ACC112 (cell line): ENCODE data around the gene TUBB2B.

ENCODE experiments used
- H2AFZ ChIP-seq: fragments of 200-600 bp; sonication (generic); one replicate; pipeline ENCODE4 v1.6.0; 2017; ENCODE audit warnings: antibody characterized with exemption, low read length; ENCODE audit not compliant: unreplicated experiment
- H3K27ac ChIP-seq: fragments of 200-600 bp; sonication (generic); 2 replicates; pipeline ENCODE4 v1.5.1; 2014; ENCODE audit warnings: low read depth, mild to moderate bottlenecking, antibody characterized with exemption, low read length, moderate library complexity
- H3K27me3 ChIP-seq: fragments of 200-600 bp; sonication (generic); 2 replicates; pipeline ENCODE4 v1.6.1; 2014; ENCODE audit warnings: mild to moderate bottlenecking, antibody characterized with exemption, low read length, moderate library complexity, mixed read lengths; ENCODE audit not compliant: insufficient read depth
- H3K36me3 ChIP-seq: fragments of 200-600 bp; sonication (generic); 2 replicates; pipeline ENCODE4 v1.6.1; 2016; ENCODE audit warnings: mild to moderate bottlenecking, antibody characterized with exemption, low read length, moderate library complexity, mixed read lengths; ENCODE audit not compliant: insufficient read depth
- H3K4me1 ChIP-seq: fragments of 200-600 bp; sonication (generic); one replicate; pipeline ENCODE4 v1.6.1; 2016; ENCODE audit warnings: low read length, mixed read lengths; ENCODE audit not compliant: insufficient read depth, unreplicated experiment, control insufficient read depth
- H3K4me3 ChIP-seq: fragments of 200-600 bp; sonication (generic); 2 replicates; pipeline ENCODE4 v1.5.1; 2014; ENCODE audit warnings: mild to moderate bottlenecking, low read depth, low read length
- H3K79me2 ChIP-seq: fragments of 200-600 bp; sonication (generic); one replicate; pipeline ENCODE4 v1.6.0; 2016; ENCODE audit warnings: low read length; ENCODE audit not compliant: control insufficient read depth, unreplicated experiment, insufficient read depth

Gene TUBB2B

GRCh38 chr6:3267162-3267561, 39.7 kb upstream of the TUBB2B start:
- H3K4me3 ChIP-seq: no peak overlapping the region
- H3K27ac ChIP-seq: no peak overlapping the region
- no peaks in the 10 kb centered on the region for H3K27me3 ChIP-seq
- H3K36me3 ChIP-seq: no peaks in the 10 kb centered on the region; the same call in 1 of the 2 replicates
- H3K4me1 ChIP-seq: no peaks in the 10 kb centered on the region
- H2AFZ ChIP-seq: no peak overlapping the region
- peaks cover 29% of the 10 kb centered on the region for H3K79me2 ChIP-seq

GRCh38 chr6:3266170-3266569, 38.7 kb upstream of the TUBB2B start:
- Histone ChIP-seq H3K79me2 (peaks cover 39% of the 10 kb centered on the region), H2AFZ (no peak overlapping the region), H3K27ac (no peak overlapping the region), H3K27me3 (no peaks in the 10 kb centered on the region), H3K4me3 (no peak overlapping the region), H3K4me1 (peaks cover 3% of the 10 kb centered on the region), H3K36me3 (no peaks in the 10 kb centered on the region)

GRCh38 chr6:3265671-3266070, 38.2 kb upstream of the TUBB2B start:
- Histone ChIP-seq H3K4me1 (peaks cover 8% of the 10 kb centered on the region), H3K79me2 (peaks cover 44% of the 10 kb centered on the region), H3K4me3 (no peak overlapping the region), H3K27ac (no peak overlapping the region), H3K36me3 (no peaks in the 10 kb centered on the region), H3K27me3 (no peaks in the 10 kb centered on the region), H2AFZ (no peak overlapping the region)

GRCh38 chr6:3264356-3264755, 36.9 kb upstream of the TUBB2B start:
- H3K79me2 ChIP-seq: peaks cover 56% of the 10 kb centered on the region

DNA sequence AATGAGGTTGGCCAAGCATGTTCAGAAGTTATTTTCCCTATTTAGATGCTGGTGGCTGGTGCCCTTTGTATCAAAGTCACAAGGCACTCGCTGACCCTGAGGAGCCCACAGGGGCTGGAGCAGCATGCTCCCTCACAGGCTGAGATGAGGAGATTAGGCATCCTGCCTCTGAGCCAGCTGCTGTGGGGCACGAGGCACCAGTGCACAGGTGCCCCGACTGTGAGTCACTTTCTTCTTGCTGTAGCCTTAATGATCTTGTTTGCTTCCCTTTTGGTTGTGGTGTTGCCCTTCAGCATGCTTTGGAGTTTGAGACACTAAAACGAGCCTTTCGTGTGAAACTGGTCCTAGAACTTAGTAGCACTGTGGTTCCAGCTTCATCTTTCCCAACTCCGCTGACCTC, 35.6 kb upstream of the TUBB2B start:
- Histone ChIP-seq H3K36me3 (no peaks in the 10 kb centered on the region), H3K27me3 (no peaks in the 10 kb centered on the region), H3K79me2 (peaks cover 57% of the 10 kb centered on the region), H3K4me1 (peaks cover 12% of the 10 kb centered on the region), H2AFZ (no peak overlapping the region), H3K4me3 (no peak overlapping the region), H3K27ac (no peak overlapping the region)

More at GRCh38 chr6:3264356-3264755, 36.9 kb upstream of the TUBB2B start:
- Histone ChIP-seq H3K36me3 (no peaks in the 10 kb centered on the region), H2AFZ (no peak overlapping the region), H3K4me1 (peaks cover 12% of the 10 kb centered on the region), H3K27ac (no peak overlapping the region), H3K27me3 (no peaks in the 10 kb centered on the region), H3K4me3 (no peak overlapping the region)

DNA sequence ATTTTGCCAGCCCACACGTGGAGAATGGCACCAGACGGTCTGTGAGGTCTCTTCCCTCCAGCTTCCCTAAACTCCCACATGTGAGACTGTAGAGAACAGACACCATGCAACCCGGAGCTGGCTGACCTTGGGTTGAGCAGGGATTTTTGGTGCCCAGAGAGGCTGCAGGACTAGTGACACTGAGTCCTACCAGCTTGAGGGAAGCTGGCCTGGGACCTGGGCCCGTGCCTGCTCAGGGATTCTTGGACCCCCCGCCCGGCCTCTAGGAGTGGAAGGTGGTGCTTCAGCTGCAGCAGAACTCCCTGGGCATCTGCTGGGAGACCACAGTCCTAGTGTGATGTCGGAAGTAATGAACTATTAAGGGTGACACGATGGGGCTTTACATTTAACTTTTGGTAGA, 34.5 kb upstream of the TUBB2B start:
- H3K4me1 ChIP-seq: peaks cover 12% of the 10 kb centered on the region
- no peaks in the 10 kb centered on the region for H3K36me3 ChIP-seq
- no peak overlapping the region for H2AFZ ChIP-seq
- no peak overlapping the region for H3K4me3 ChIP-seq
- no peak overlapping the region for H3K27ac ChIP-seq
- peaks cover 55% of the 10 kb centered on the region for H3K79me2 ChIP-seq
- H3K27me3 ChIP-seq: no peaks in the 10 kb centered on the region

DNA sequence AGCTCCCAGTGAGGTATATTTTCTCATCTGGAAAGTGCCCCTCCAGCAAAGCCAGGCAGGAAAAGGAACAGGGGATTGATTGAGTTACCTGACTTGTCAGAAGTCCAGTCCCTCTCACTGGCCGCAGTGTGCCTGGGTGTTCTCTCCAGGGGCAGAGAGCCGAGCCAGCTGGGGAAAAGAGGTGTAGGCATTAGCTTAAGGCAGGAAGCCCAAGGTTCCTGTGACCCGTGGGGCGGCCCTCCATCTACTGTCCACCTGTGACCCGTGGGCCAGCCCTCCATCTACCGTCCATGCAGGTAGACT, 34.0 kb upstream of the TUBB2B start:
- H2AFZ ChIP-seq: no peak overlapping the region
- no peaks in the 10 kb centered on the region for H3K36me3 ChIP-seq
- peaks cover 55% of the 10 kb centered on the region for H3K79me2 ChIP-seq
- H3K27me3 ChIP-seq: no peaks in the 10 kb centered on the region
- no peak overlapping the region; the same call in 1 of the 2 replicates for H3K4me3 ChIP-seq
- H3K27ac ChIP-seq: no peak overlapping the region
- peaks cover 12% of the 10 kb centered on the region for H3K4me1 ChIP-seq

DNA sequence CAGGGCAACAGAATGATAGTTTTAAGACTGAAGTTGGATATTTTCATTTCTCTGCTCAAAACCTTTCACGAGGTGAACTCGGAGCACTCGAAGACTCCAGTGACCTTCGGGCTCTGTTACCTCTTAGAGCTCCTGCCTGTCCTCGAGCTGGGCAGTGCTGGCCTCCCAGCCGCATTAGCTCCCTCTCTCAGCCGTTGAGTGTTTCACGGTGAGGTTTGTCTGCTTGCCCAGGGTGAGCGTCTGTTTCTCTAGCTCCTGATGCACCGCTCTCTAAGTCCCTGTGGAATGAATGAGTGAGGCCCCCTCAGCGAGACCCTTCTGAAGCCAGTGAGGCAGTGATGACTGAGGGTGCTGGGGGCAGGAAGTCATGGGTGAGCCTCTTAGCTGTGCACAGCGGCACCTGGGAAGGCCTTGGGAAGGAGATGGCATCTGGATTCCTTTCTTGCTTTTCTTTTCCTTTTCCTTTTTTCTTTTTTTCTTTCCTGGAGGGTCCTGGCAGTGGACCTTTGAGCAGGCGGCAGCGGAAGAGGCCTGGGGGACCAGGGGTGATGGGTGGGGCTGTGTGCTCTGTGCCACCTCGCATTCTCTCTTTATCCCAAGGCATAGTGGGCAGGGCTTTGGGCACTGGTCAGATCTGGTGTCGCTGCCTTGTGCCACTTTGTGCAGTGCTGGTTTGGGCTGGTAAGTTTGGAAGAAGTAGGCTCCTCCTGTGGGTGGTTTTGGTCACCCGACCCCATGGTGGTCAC, 33.5 kb upstream of the TUBB2B start:
- H2AFZ ChIP-seq: no peak overlapping the region
- H3K36me3 ChIP-seq: no peaks in the 10 kb centered on the region
- H3K4me1 ChIP-seq: peaks cover 12% of the 10 kb centered on the region
- H3K4me3 ChIP-seq: peak overlapping the region; percentile 68
- H3K79me2 ChIP-seq: peaks cover 52% of the 10 kb centered on the region
- 0 out of 2 replicates have a peak, but pooled peaks cover 1% of the 10 kb centered on the region for H3K27me3 ChIP-seq
- H3K27ac ChIP-seq: no peak overlapping the region

DNA sequence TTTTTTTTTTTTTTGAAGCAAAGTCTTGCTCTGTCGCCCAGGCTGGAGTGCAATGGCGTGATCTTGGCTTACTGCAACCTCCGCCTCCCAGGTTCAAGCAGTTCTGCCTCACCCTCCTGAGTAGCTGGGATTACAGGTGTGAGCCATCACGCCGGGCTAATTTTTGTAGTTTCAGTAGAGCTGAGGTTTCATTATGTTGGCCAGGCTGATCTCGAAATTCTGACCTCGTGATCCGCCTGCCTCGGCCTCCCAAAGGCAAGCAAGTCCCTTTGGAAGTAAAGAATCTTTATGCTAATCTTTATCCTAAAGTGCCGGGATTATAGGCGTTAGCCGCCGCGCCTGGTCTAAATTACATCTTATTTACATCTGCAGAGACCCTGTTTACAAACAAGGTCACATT, 32.8 kb upstream of the TUBB2B start:
- Histone ChIP-seq H3K79me2 (peaks cover 51% of the 10 kb centered on the region), H3K4me3 (peak overlapping the region; percentile 68), H3K27me3 (0 out of 2 replicates have a peak, but pooled peaks cover 3% of the 10 kb centered on the region), H3K4me1 (peaks cover 12% of the 10 kb centered on the region), H2AFZ (no peak overlapping the region), H3K36me3 (no peaks in the 10 kb centered on the region), H3K27ac (no peak overlapping the region)

GRCh38 chr6:3259491-3259958, 32.1 kb upstream of the TUBB2B start:
- H3K4me3 ChIP-seq: peak overlapping the region; percentile 83
- peaks cover 50% of the 10 kb centered on the region for H3K79me2 ChIP-seq
- H3K36me3 ChIP-seq: no peaks in the 10 kb centered on the region
- peak overlapping the region; percentile 89 for H2AFZ ChIP-seq
- peaks cover 12% of the 10 kb centered on the region for H3K4me1 ChIP-seq
- no peak overlapping the region for H3K27ac ChIP-seq
- 0 out of 2 replicates have a peak, but pooled peaks cover 3% of the 10 kb centered on the region for H3K27me3 ChIP-seq
